WTC11 (cell line): ENCODE measurements around the gene CEP57L1. TPM values are rescaled to one million over a fixed set of nuclear protein-coding genes. Genes with fewer than 3 reads are reported as not detected.

ENCODE experiments used
- ATAC-seq: fragments of 200-7000 bp; cut with Tn5 transposase; 2 replicates; pipeline ENCODE4 v1.10.0; 2021; ENCODE audit warnings: mild to moderate bottlenecking, moderate library complexity
- CTCF ChIA-PET: fragments of 300-600 bp; sonication (Branson Sonifier 250); formaldehyde crosslinking; loops from one replicate; lab custom pipeline; 2021; ENCODE audit warnings: antibody characterized with exemption; lab: Charles Lee
- POLR2A ChIA-PET: fragments of 350-600 bp; sonication (Branson Sonifier 250); formaldehyde crosslinking; loops from one replicate; lab custom pipeline; 2021; ENCODE audit warnings: antibody characterized with exemption; lab: Charles Lee
- DNase-seq: peaks from one replicate; pipeline ENCODE4 v3.0.0; 2021; ENCODE audit warnings: low spot score
- H3K27ac Mint-ChIP-seq: 2 replicates; pipeline ENCODE4 v1.8.0; 2021; ENCODE audit warnings: mixed read lengths
- H3K27me3 Mint-ChIP-seq: 2 replicates; pipeline ENCODE4 v1.8.0; 2021; ENCODE audit warnings: low read depth, mild to moderate bottlenecking, moderate library complexity, mixed read lengths
- H3K36me3 Mint-ChIP-seq: 2 replicates; pipeline ENCODE4 v1.8.0; 2021; ENCODE audit warnings: mixed read lengths
- H3K4me1 Mint-ChIP-seq: 2 replicates; pipeline ENCODE4 v1.8.0; 2022; ENCODE audit warnings: mixed read lengths
- H3K4me3 Mint-ChIP-seq: 2 replicates; pipeline ENCODE4 v1.8.0; 2021; ENCODE audit warnings: mild to moderate bottlenecking, moderate library complexity, mixed read lengths
- H3K9me3 Mint-ChIP-seq: 2 replicates; pipeline ENCODE4 v1.8.0; 2021; ENCODE audit warnings: mixed read lengths
- CBFB ChIP-seq: sonication (generic); formaldehyde crosslinking; IDR thresholded peaks from 2 replicates; pipeline ENCODE4 v1.8.1; 2022; ENCODE audit warnings: mild to moderate bottlenecking, low read depth, missing genetic modification reagents
- ELF4 ChIP-seq: sonication (generic); formaldehyde crosslinking; IDR thresholded peaks from 2 replicates; pipeline ENCODE4 v1.8.1; 2022; ENCODE audit warnings: low read depth, mild to moderate bottlenecking, moderate library complexity, missing genetic modification reagents
- EMX1 ChIP-seq: fragments of 250-450 bp; sonication (Bioruptor Pico); IDR thresholded peaks from 2 replicates; pipeline ENCODE4 v1.8.0; 2021; ENCODE audit warnings: mild to moderate bottlenecking
- ESRRA ChIP-seq: sonication (generic); formaldehyde crosslinking; IDR thresholded peaks from 2 replicates; pipeline ENCODE4 v1.8.1; 2022; ENCODE audit warnings: mild to moderate bottlenecking, missing genetic modification reagents, borderline replicate concordance
- FOXP1 ChIP-seq: sonication (generic); formaldehyde crosslinking; IDR thresholded peaks from 2 replicates; pipeline ENCODE4 v1.8.0; 2022; ENCODE audit warnings: missing genetic modification reagents, mild to moderate bottlenecking, moderate library complexity, borderline replicate concordance
- GRHL2 ChIP-seq: fragments of 250-450 bp; sonication (Bioruptor Pico); IDR thresholded peaks from 2 replicates; pipeline ENCODE4 v1.8.0; 2022; ENCODE audit warnings: mild to moderate bottlenecking, moderate library complexity; ENCODE audit not compliant: insufficient replicate concordance, severe bottlenecking
- MYBL2 ChIP-seq: sonication (generic); formaldehyde crosslinking; IDR thresholded peaks from 2 replicates; pipeline ENCODE4 v1.8.1; 2023; ENCODE audit warnings: mild to moderate bottlenecking, moderate library complexity, missing genetic modification reagents
- NFE2L1 ChIP-seq: sonication (generic); formaldehyde crosslinking; IDR thresholded peaks from 2 replicates; pipeline ENCODE4 v1.8.1; 2023; ENCODE audit warnings: missing genetic modification reagents
- NFYB ChIP-seq: sonication (generic); formaldehyde crosslinking; conservative IDR thresholded peaks from 2 replicates; pipeline ENCODE4 v1.8.0; 2022; ENCODE audit warnings: low read depth, missing genetic modification reagents
- TCF7 ChIP-seq: sonication (generic); formaldehyde crosslinking; IDR thresholded peaks from 2 replicates; pipeline ENCODE4 v1.8.0; 2022; ENCODE audit warnings: mild to moderate bottlenecking, low read depth, missing genetic modification reagents, moderate library complexity
- TP53 ChIP-seq: sonication (generic); formaldehyde crosslinking; IDR thresholded peaks from 2 replicates; pipeline ENCODE4 v1.8.1; 2023; ENCODE audit warnings: mild to moderate bottlenecking, missing genetic modification reagents
- ZNF396 ChIP-seq: fragments of 250-450 bp; sonication (Bioruptor Pico); IDR thresholded peaks from 2 replicates; pipeline ENCODE4 v1.8.0; 2021; ENCODE audit warnings: mild to moderate bottlenecking, moderate library complexity, borderline replicate concordance
- ZNF671 ChIP-seq: fragments of 250-450 bp; sonication (Bioruptor Pico); IDR thresholded peaks from 2 replicates; pipeline ENCODE4 v1.8.0; 2021; ENCODE audit warnings: mild to moderate bottlenecking
- total RNA-seq: library from RNA; stranded (reverse); gene quantifications from 3 replicates; pipeline ENCODE4 v1.2.3, GENCODE V29; 2021
- TF ChIP-seq, protein P1 (sequence below): sonication (generic); formaldehyde crosslinking; IDR thresholded peaks from 2 replicates; pipeline ENCODE4 v1.8.1; 2023; ENCODE audit warnings: mild to moderate bottlenecking, missing genetic modification reagents, borderline replicate concordance
- TF ChIP-seq, protein P2 (sequence below): sonication (generic); formaldehyde crosslinking; IDR thresholded peaks from 2 replicates; pipeline ENCODE4 v1.8.0; 2022; ENCODE audit warnings: mild to moderate bottlenecking, missing genetic modification reagents
- TF ChIP-seq, protein P3 (sequence below): sonication (generic); formaldehyde crosslinking; IDR thresholded peaks from 2 replicates; pipeline ENCODE4 v1.8.1; 2022; ENCODE audit warnings: mild to moderate bottlenecking, moderate library complexity, missing genetic modification reagents
- TF ChIP-seq, protein P4 (sequence below): fragments of 250-450 bp; sonication (Bioruptor Pico); IDR thresholded peaks from 2 replicates; pipeline ENCODE4 v2.1.2; 2022; ENCODE audit warnings: mild to moderate bottlenecking, moderate library complexity
- TF ChIP-seq, protein P5 (sequence below): sonication (generic); formaldehyde crosslinking; IDR thresholded peaks from 2 replicates; pipeline ENCODE4 v1.8.1; 2023; ENCODE audit warnings: mild to moderate bottlenecking, missing genetic modification reagents, moderate library complexity

CEP57L1 gene
- total RNA-seq, 1 experiment from 2014 or later: 13.1 TPM

DNA sequence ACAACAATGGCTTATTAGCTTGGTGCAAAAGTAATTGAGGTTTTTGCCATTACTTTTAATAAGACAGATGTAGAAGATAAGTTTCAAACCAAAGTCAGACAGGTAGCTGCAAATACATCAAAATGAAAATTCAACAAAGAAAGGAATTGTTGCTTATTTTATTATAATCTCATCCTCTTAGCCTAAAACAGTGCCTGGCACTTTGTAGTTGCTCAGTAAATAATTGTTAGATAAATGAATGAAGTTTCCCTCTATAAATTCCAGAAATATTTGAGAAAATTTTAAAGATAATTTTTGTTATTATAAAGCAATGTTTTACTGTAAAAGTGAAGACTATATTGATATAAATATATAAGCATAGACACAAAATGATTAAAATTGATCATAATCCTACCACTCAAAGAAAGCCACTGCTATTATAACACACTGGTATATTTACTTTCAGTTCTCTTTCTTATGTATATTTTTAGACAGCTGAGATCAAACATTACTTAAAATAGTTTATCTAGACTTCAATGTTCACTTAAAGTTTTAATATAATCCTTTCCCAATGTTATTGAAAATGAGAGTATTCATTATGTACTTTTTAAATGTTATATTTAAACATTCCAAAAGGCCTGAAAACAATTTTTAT lies 43.2 kb upstream of the CEP57L1 start (continued):
- TF ChIP-seq, protein P1, sequence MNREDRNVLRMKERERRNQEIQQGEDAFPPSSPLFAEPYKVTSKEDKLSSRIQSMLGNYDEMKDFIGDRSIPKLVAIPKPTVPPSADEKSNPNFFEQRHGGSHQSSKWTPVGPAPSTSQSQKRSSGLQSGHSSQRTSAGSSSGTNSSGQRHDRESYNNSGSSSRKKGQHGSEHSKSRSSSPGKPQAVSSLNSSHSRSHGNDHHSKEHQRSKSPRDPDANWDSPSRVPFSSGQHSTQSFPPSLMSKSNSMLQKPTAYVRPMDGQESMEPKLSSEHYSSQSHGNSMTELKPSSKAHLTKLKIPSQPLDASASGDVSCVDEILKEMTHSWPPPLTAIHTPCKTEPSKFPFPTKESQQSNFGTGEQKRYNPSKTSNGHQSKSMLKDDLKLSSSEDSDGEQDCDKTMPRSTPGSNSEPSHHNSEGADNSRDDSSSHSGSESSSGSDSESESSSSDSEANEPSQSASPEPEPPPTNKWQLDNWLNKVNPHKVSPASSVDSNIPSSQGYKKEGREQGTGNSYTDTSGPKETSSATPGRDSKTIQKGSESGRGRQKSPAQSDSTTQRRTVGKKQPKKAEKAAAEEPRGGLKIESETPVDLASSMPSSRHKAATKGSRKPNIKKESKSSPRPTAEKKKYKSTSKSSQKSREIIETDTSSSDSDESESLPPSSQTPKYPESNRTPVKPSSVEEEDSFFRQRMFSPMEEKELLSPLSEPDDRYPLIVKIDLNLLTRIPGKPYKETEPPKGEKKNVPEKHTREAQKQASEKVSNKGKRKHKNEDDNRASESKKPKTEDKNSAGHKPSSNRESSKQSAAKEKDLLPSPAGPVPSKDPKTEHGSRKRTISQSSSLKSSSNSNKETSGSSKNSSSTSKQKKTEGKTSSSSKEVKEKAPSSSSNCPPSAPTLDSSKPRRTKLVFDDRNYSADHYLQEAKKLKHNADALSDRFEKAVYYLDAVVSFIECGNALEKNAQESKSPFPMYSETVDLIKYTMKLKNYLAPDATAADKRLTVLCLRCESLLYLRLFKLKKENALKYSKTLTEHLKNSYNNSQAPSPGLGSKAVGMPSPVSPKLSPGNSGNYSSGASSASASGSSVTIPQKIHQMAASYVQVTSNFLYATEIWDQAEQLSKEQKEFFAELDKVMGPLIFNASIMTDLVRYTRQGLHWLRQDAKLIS: no peak

DNA sequence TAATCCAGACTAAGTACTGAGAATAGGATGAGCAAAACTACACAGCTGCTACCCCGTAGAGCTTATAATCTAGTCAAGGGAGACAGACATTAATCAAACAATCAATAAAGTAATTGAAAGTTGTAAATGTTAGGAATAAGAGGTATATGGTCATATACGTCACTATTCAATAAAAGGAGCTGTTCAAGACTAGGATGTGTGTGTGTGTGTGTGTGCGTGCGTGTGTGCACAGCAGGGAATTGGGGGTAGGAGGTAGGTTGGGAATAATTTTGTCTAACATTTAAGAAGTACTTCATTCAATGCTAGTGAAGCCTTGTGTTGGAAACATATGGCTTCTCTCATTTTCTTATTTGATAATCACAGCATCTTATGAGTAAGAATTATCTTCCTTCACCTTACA lies 42.5 kb upstream of the CEP57L1 start:
- ATAC-seq: no peak
- CTCF ChIA-PET: no interaction called here
- H3K4me3 Mint-ChIP-seq: no peak overlapping the region
- no peak overlapping the region for H3K27ac Mint-ChIP-seq
- H3K36me3 Mint-ChIP-seq: peaks cover 11% of the 10 kb centered on the region
- H3K4me1 Mint-ChIP-seq: peaks cover 13% of the 10 kb centered on the region
- POLR2A ChIA-PET: no interaction called here
- TF ChIP-seq ELF4 (CRISPR knock-in tag) (no peak), TP53 (CRISPR knock-in tag) (no peak), NFE2L1 (CRISPR knock-in tag) (no peak), ESRRA (no peak)
- peaks cover 15% of the 10 kb centered on the region for H3K9me3 Mint-ChIP-seq
- no peaks in the 10 kb centered on the region for H3K27me3 Mint-ChIP-seq
- DNase-seq: no peak

DNA sequence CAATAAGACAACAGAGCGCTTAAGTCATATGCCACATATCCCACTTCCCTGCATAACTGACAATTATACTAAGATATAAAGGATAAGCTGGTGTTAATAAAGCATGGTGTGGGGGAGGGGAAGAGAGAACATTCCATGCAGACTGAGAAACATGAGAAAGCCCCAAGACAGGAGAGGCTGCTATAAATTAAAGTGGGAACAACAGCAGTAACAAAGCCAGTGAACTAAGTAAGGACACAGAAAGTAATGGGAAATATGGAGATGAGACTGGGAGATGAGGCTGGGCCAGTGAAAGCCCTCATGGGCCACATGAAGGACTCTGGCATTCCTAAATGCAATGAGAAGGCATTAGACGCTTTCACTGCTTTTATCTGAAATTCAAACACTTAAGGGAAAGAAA lies 42.0 kb upstream of the CEP57L1 start:
- TF ChIP-seq ZNF671 (CRISPR knock-in tag): no peak
- no peak for TF ChIP-seq GRHL2
- TF ChIP-seq, all 79 proteins: peak for 0
- Mint-ChIP-seq H3K27ac (no peak overlapping the region; the same call in 1 of the 2 replicates), H3K4me1 (peaks cover 13% of the 10 kb centered on the region), H3K9me3 (peaks cover 10% of the 10 kb centered on the region), H3K36me3 (peaks cover 8% of the 10 kb centered on the region), H3K4me3 (no peak overlapping the region), H3K27me3 (no peaks in the 10 kb centered on the region)
- CTCF ChIA-PET: no interaction called here
- POLR2A ChIA-PET: no interaction called here
- DNase-seq (no peak), ATAC-seq (peak; percentile 48; the same call in 1 of the 2 replicates)

DNA sequence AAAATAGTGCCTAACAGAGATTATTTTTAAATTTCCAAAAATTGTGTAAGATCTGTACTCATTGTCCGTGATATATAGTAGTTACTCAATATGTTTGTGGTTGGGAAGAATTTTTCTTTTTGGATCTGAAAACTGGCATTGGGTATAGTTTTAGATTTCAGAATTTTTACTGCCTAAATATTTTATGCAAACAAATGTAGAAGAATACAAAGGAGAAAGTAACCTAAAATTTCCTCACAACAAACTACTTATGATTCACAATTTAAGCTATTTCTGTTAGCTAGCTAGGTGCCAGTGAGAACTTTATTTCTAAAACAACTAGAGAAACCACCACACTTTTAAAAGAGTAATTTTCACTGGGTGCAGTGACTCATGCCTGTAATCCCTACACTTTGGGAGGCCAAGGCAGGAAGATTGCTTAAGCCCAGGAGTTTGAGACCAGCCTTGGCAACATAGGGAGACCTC lies 39.5 kb upstream of the CEP57L1 start:
- Mint-ChIP-seq H3K27ac (no peak overlapping the region), H3K4me1 (peaks cover 18% of the 10 kb centered on the region), H3K27me3 (no peaks in the 10 kb centered on the region)
- no peak for DNase-seq
- POLR2A ChIA-PET: no interaction called here
- TF ChIP-seq NFE2L1 (CRISPR knock-in tag): no peak
- no peak for TF ChIP-seq TCF7 (CRISPR knock-in tag)
- no peak for TF ChIP-seq TP53 (CRISPR knock-in tag)
- no peak for TF ChIP-seq EMX1
- TF ChIP-seq, protein P2, sequence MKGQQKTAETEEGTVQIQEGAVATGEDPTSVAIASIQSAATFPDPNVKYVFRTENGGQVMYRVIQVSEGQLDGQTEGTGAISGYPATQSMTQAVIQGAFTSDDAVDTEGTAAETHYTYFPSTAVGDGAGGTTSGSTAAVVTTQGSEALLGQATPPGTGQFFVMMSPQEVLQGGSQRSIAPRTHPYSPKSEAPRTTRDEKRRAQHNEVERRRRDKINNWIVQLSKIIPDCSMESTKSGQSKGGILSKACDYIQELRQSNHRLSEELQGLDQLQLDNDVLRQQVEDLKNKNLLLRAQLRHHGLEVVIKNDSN (CRISPR knock-in tag): no peak
- TF ChIP-seq MYBL2: no peak
- TF ChIP-seq, all 79 proteins: peak for 0
- no peaks in the 10 kb centered on the region for H3K36me3 Mint-ChIP-seq
- H3K4me3 Mint-ChIP-seq: no peak overlapping the region
- ATAC-seq: no peak
- H3K9me3 Mint-ChIP-seq: no peaks in the 10 kb centered on the region
- CTCF ChIA-PET: no interaction called here

DNA sequence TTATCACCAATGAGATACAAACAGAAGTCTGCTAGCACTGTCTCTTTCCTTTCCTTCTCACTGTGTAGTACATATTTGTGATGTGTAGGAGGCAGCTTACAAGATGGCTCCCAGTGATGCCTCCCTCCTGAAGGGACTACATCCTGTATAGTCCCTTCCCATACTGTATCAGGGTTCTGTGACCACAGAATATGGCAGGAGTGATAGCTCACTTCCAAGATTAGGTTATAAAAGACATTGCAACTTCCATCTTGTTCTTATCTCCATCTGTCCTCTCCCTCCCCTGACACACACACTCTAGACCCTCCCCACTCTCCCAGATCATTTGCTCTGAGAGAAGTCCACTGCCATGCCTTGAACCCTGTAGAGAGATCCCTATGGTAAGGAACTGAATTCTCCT lies 38.6 kb upstream of the CEP57L1 start:
- CTCF ChIA-PET: no interaction called here
- DNase-seq (no peak), ATAC-seq (no peak)
- H3K27ac Mint-ChIP-seq: no peak overlapping the region
- H3K4me1 Mint-ChIP-seq: peaks cover 18% of the 10 kb centered on the region
- POLR2A ChIA-PET: no interaction called here
- no peaks in the 10 kb centered on the region for H3K27me3 Mint-ChIP-seq
- no peaks in the 10 kb centered on the region for H3K9me3 Mint-ChIP-seq
- H3K36me3 Mint-ChIP-seq: no peaks in the 10 kb centered on the region
- H3K4me3 Mint-ChIP-seq: no peak overlapping the region
- TF ChIP-seq CBFB (CRISPR knock-in tag) (no peak), FOXP1 (CRISPR knock-in tag) (no peak), ZNF396 (no peak), NFYB (CRISPR knock-in tag) (no peak), MYBL2 (no peak)
- TF ChIP-seq, protein P3, sequence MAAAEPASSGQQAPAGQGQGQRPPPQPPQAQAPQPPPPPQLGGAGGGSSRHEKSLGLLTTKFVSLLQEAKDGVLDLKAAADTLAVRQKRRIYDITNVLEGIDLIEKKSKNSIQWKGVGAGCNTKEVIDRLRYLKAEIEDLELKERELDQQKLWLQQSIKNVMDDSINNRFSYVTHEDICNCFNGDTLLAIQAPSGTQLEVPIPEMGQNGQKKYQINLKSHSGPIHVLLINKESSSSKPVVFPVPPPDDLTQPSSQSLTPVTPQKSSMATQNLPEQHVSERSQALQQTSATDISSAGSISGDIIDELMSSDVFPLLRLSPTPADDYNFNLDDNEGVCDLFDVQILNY: no peak
- TF ChIP-seq, protein P4, sequence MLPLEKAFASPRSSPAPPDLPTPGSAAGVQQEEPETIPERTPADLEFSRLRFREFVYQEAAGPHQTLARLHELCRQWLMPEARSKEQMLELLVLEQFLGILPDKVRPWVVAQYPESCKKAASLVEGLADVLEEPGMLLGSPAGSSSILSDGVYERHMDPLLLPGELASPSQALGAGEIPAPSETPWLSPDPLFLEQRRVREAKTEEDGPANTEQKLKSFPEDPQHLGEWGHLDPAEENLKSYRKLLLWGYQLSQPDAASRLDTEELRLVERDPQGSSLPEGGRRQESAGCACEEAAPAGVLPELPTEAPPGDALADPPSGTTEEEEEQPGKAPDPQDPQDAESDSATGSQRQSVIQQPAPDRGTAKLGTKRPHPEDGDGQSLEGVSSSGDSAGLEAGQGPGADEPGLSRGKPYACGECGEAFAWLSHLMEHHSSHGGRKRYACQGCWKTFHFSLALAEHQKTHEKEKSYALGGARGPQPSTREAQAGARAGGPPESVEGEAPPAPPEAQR (CRISPR knock-in tag): no peak
- TF ChIP-seq, protein P5, sequence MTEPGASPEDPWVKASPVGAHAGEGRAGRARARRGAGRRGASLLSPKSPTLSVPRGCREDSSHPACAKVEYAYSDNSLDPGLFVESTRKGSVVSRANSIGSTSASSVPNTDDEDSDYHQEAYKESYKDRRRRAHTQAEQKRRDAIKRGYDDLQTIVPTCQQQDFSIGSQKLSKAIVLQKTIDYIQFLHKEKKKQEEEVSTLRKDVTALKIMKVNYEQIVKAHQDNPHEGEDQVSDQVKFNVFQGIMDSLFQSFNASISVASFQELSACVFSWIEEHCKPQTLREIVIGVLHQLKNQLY (CRISPR knock-in tag): no peak
